K562 (cell line): ENCODE measurements around the gene PSMD2. TPM values are rescaled to one million over a fixed set of nuclear protein-coding genes. Genes with fewer than 3 reads are reported as not detected.
A peak's percentile ranks its signal among the peaks of the same experiment; 100 is the strongest.

Experiments used
- DIDO1 ChIP-seq: fragments of 450-650 bp; IDR thresholded peaks from 2 replicates; pipeline ENCODE4 v1.6.1; 2016; ENCODE audit warnings: low read depth, missing biosample characterization, missing genetic modification characterization
- E2F3 ChIP-seq: fragments of 250-450 bp; sonication (Bioruptor Pico); IDR thresholded peaks from 2 replicates; pipeline ENCODE4 v1.4.0; 2020; ENCODE audit warnings: mild to moderate bottlenecking
- ELF1 ChIP-seq: fragments of 200-800 bp; sonication (Bioruptor generic); IDR thresholded peaks from 2 replicates; pipeline ENCODE4 v1.6.1; 2016; ENCODE audit warnings: missing genetic modification characterization, missing compliant biosample characterization
- EZH2 ChIP-seq: IDR thresholded peaks from 2 replicates; pipeline ENCODE4 v1.6.1; 2012; ENCODE audit warnings: low read depth, mild to moderate bottlenecking, inconsistent platforms, low read length, borderline replicate concordance
- GATA2 ChIP-seq: sonication (generic); formaldehyde crosslinking; IDR thresholded peaks from 2 replicates; pipeline ENCODE4 v1.4.0; 2020; ENCODE audit warnings: mild to moderate bottlenecking, missing genetic modification reagents
- IRF2 ChIP-seq: sonication (generic); formaldehyde crosslinking; IDR thresholded peaks from 2 replicates; pipeline ENCODE4 v1.8.1; 2022; ENCODE audit warnings: mild to moderate bottlenecking, missing genetic modification reagents
- KHSRP ChIP-seq: fragments of 450-650 bp; IDR thresholded peaks from 2 replicates; pipeline ENCODE4 v1.6.1; 2017
- KLF6 ChIP-seq: fragments of 250-450 bp; sonication (Bioruptor Pico); IDR thresholded peaks from 2 replicates; pipeline ENCODE4 v1.4.0; 2020; ENCODE audit warnings: mild to moderate bottlenecking, moderate library complexity, borderline replicate concordance
- MIER1 ChIP-seq: fragments of 450-650 bp; IDR thresholded peaks from 2 replicates; pipeline ENCODE4 v1.6.1; 2016; ENCODE audit warnings: antibody characterized with exemption, mild to moderate bottlenecking, low read depth
- TEAD1 ChIP-seq, 2 experiments: fragments of 450-650 bp in 1 of 2; sonication (generic) in 1 of 2; formaldehyde crosslinking; IDR thresholded peaks; 2 replicates each; pipeline versions ENCODE4 v1.4.0 to v1.8.0; 2020 to 2022; ENCODE audit warnings: mild to moderate bottlenecking in 2 of 2, missing genetic modification reagents in 1 of 2
- polyA plus RNA-seq, 8 experiments: library from polyadenylated mRNA; depleted of rRNA in 4 of 8; stranded (reverse) in 5 of 8; unstranded in 3 of 8; fragments of >200 nt; fragmentation: Nextera tagmentation in 2 of 8; fragmentation: Illumina TruSeq in 1 of 8; extraction: Ambion mirVana in 2 of 8; extraction: Trizol in 1 of 8; gene quantifications; 2 replicates each; pipeline versions ENCODE4 v1.2.1 to v1.2.3, GENCODE V29; 2011 to 2014; ENCODE audit warnings: inconsistent platforms in 1 of 8, missing spikeins in 1 of 8
- total RNA-seq, 7 experiments: library from RNA; depleted of rRNA in 6 of 7; stranded (reverse); fragments of >200 nt in 6 of 7; fragmentation: Illumina TruSeq in 2 of 7; extraction: Trizol in 2 of 7; gene quantifications; 2 replicates each; pipeline versions ENCODE4 v1.2.1 to v1.2.3, GENCODE V29; 2011 to 2021; ENCODE audit warnings: low replicate concordance in 1 of 7
- TF ChIP-seq, protein P1 (sequence below): IDR thresholded peaks from 3 replicates; pipeline ENCODE4 v1.6.1; 2011; ENCODE audit warnings: borderline replicate concordance, mild to moderate bottlenecking, moderate library complexity; ENCODE audit not compliant: insufficient read length; ENCODE audit errors: extremely low read depth
- TF ChIP-seq, protein P2 (sequence below): sonication (generic); formaldehyde crosslinking; IDR thresholded peaks from 2 replicates; pipeline ENCODE4 v1.8.0; 2022; ENCODE audit warnings: mild to moderate bottlenecking, missing genetic modification reagents
- TF ChIP-seq, protein P3 (sequence below): IDR thresholded peaks from 2 replicates; pipeline ENCODE4 v1.6.1; 2012; ENCODE audit warnings: low read depth, low read length, improper control_type of control experiment, borderline replicate concordance
- TF ChIP-seq, protein P4 (sequence below), 2 experiments: fragments of 450-650 bp; conservative IDR thresholded peaks; 2 replicates each; pipeline ENCODE4 v1.6.1; 2017; ENCODE audit warnings: mild to moderate bottlenecking in 2 of 2, moderate library complexity in 2 of 2

Gene PSMD2
- total and polyA plus RNA-seq, 9 of the 15 experiments (the other 6 are each of a cell fraction or from before 2014, with no cell fraction given), result 152 to 484 (median 295) TPM

DNA sequence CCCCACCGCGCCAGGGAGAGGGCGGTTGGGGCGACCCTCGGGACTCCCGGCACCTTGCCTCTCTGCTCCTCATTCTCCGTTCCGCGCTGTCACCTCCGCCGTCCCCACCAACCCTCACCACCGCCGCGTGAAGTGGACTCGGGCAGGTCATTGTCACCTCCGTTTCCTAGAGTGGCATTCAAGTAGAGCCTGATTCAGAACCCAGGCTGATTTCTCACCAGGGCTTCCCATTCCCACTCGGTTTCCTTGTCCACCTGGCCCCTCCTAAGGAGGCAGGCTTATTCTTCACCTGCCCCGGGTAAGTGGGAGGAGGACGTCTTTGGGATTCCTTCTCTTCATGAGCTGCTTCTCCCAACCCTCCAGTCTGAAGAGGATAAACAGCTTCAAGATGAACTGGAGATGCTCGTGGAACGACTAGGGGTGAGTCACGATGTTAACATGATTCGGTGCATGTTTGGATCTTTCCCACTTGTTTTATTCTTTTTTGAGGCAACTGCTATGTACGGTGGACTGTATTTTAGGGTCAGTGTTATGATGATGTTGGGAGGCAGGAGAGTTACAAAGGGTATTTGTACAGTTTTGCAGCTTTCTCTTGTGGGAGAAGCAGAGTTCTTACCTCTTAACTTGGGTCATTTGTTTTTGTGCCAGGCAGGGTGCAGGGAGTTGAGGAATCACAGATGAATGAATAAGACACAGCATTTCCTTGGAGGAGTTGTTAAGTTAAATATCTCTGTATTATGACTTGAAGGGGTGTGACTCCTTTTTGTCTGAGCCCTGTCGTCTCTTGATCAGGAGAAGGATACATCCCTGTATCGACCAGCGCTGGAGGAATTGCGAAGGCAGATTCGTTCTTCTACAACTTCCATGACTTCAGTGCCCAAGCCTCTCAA, 692 bp downstream of the PSMD2 start (continued):
- TF ChIP-seq, protein P1, sequence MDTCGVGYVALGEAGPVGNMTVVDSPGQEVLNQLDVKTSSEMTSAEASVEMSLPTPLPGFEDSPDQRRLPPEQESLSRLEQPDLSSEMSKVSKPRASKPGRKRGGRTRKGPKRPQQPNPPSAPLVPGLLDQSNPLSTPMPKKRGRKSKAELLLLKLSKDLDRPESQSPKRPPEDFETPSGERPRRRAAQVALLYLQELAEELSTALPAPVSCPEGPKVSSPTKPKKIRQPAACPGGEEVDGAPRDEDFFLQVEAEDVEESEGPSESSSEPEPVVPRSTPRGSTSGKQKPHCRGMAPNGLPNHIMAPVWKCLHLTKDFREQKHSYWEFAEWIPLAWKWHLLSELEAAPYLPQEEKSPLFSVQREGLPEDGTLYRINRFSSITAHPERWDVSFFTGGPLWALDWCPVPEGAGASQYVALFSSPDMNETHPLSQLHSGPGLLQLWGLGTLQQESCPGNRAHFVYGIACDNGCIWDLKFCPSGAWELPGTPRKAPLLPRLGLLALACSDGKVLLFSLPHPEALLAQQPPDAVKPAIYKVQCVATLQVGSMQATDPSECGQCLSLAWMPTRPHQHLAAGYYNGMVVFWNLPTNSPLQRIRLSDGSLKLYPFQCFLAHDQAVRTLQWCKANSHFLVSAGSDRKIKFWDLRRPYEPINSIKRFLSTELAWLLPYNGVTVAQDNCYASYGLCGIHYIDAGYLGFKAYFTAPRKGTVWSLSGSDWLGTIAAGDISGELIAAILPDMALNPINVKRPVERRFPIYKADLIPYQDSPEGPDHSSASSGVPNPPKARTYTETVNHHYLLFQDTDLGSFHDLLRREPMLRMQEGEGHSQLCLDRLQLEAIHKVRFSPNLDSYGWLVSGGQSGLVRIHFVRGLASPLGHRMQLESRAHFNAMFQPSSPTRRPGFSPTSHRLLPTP, result no peak
- TF ChIP-seq, protein P2, sequence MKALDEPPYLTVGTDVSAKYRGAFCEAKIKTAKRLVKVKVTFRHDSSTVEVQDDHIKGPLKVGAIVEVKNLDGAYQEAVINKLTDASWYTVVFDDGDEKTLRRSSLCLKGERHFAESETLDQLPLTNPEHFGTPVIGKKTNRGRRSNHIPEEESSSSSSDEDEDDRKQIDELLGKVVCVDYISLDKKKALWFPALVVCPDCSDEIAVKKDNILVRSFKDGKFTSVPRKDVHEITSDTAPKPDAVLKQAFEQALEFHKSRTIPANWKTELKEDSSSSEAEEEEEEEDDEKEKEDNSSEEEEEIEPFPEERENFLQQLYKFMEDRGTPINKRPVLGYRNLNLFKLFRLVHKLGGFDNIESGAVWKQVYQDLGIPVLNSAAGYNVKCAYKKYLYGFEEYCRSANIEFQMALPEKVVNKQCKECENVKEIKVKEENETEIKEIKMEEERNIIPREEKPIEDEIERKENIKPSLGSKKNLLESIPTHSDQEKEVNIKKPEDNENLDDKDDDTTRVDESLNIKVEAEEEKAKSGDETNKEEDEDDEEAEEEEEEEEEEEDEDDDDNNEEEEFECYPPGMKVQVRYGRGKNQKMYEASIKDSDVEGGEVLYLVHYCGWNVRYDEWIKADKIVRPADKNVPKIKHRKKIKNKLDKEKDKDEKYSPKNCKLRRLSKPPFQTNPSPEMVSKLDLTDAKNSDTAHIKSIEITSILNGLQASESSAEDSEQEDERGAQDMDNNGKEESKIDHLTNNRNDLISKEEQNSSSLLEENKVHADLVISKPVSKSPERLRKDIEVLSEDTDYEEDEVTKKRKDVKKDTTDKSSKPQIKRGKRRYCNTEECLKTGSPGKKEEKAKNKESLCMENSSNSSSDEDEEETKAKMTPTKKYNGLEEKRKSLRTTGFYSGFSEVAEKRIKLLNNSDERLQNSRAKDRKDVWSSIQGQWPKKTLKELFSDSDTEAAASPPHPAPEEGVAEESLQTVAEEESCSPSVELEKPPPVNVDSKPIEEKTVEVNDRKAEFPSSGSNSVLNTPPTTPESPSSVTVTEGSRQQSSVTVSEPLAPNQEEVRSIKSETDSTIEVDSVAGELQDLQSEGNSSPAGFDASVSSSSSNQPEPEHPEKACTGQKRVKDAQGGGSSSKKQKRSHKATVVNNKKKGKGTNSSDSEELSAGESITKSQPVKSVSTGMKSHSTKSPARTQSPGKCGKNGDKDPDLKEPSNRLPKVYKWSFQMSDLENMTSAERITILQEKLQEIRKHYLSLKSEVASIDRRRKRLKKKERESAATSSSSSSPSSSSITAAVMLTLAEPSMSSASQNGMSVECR (CRISPR knock-in tag), result peak; percentile 80
- TF ChIP-seq TEAD1 (CRISPR knock-in tag; IDR thresholded peaks at IDR 0.05), result peak in 1 of 2 experiments; percentile 49; a peak in 1 of 4 replicates
- no peak for TF ChIP-seq E2F3
- no peak for TF ChIP-seq KHSRP
- TF ChIP-seq ELF1 (tag), result no peak
- no peak for TF ChIP-seq IRF2 (CRISPR knock-in tag)
- no peak for TF ChIP-seq DIDO1 (tag)
- TF ChIP-seq GATA2, result no peak
- TF ChIP-seq MIER1, result 0 out of 2 replicates have a peak, but pooled peaks have one; percentile 37
- TF ChIP-seq EZH2, result no peak
- TF ChIP-seq, protein P3, sequence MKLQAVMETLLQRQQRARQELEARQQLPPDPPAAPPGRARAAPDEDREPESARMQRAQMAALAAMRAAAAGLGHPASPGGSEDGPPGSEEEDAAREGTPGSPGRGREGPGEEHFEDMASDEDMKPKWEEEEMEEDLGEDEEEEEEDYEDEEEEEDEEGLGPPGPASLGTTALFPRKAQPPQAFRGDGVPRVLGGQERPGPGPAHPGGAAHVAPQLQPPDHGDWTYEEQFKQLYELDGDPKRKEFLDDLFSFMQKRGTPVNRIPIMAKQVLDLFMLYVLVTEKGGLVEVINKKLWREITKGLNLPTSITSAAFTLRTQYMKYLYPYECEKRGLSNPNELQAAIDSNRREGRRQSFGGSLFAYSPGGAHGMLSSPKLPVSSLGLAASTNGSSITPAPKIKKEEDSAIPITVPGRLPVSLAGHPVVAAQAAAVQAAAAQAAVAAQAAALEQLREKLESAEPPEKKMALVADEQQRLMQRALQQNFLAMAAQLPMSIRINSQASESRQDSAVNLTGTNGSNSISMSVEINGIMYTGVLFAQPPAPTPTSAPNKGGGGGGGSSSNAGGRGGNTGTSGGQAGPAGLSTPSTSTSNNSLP, result no peak
- TF ChIP-seq KLF6 (CRISPR knock-in tag), result no peak
- TF ChIP-seq, protein P4, sequence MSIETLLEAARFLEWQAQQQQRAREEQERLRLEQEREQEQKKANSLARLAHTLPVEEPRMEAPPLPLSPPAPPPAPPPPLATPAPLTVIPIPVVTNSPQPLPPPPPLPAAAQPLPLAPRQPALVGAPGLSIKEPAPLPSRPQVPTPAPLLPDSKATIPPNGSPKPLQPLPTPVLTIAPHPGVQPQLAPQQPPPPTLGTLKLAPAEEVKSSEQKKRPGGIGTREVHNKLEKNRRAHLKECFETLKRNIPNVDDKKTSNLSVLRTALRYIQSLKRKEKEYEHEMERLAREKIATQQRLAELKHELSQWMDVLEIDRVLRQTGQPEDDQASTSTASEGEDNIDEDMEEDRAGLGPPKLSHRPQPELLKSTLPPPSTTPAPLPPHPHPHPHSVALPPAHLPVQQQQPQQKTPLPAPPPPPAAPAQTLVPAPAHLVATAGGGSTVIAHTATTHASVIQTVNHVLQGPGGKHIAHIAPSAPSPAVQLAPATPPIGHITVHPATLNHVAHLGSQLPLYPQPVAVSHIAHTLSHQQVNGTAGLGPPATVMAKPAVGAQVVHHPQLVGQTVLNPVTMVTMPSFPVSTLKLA (conservative IDR thresholded peaks at IDR 0.05), result 0 out of 4 replicates have a peak, but pooled peaks of 1 of the 2 experiments have one; percentile 3
